Ovary (tissue), 3 donors: ENCODE measurements around the gene NREP.

Source experiments
- CTCF ChIP-seq, 3 donors: fragments of 450-650 bp in 2 of 3; fragments of 200-600 bp in 1 of 3; IDR thresholded peaks; one replicate each; pipeline versions ENCODE4 v1.5.1 to v1.8.0; 2016 to 2022; ENCODE audit warnings: antibody characterized with exemption in 3 of 3, mild to moderate bottlenecking in 1 of 3
- EP300 ChIP-seq: sonication (generic); formaldehyde crosslinking; IDR thresholded peaks from one replicate; pipeline ENCODE4 v1.6.1; 2017; ENCODE audit warnings: antibody characterized with exemption
- donor health status: DM: no; HTN: no; CAD: no.

- TF ChIP-seq EP300 (no peak), CTCF (IDR thresholded peaks at IDR 0.05) (no peak)
Observed at GRCh38 chr5:111706345-111706744, 50.6 kb downstream of the NREP start.
